ENCODE measurements around the gene DCAF12. TPM values are rescaled to one million over a fixed set of nuclear protein-coding genes. Genes with fewer than 3 reads are reported as not detected.

The DCAF12 gene
- total RNA-seq, 1 experiment from 2014 or later, result 27.0 TPM

- TF ChIP-seq ARID4B (CRISPR knock-in tag; IDR thresholded peaks at IDR 0.05; ENCODE audit: borderline replicate concordance) (no peak), ZNF121 (CRISPR knock-in tag; IDR thresholded peaks at IDR 0.05) (no peak), FOXP1 (CRISPR knock-in tag; IDR thresholded peaks at IDR 0.05; ENCODE audit: borderline replicate concordance) (no peak), ELF4 (CRISPR knock-in tag; IDR thresholded peaks at IDR 0.05; ENCODE audit: low read depth) (no peak), STAT6 (CRISPR knock-in tag; conservative IDR thresholded peaks at IDR 0.05; ENCODE audit: low read depth) (no peak), OVOL2 (CRISPR knock-in tag; IDR thresholded peaks at IDR 0.05; ENCODE audit: borderline replicate concordance) (no peak), ZNF423 (CRISPR knock-in tag; IDR thresholded peaks at IDR 0.05) (no peak), ZNF263 (CRISPR knock-in tag; IDR thresholded peaks at IDR 0.05; ENCODE audit: low read depth) (no peak), EMX1 (CRISPR knock-in tag; IDR thresholded peaks at IDR 0.05) (no peak), E2F4 (CRISPR knock-in tag; IDR thresholded peaks at IDR 0.05; ENCODE audit: borderline replicate concordance, low read depth) (no peak), CREB1 (CRISPR knock-in tag; IDR thresholded peaks at IDR 0.05) (no peak)
These were observed 12.1 kb downstream of the DCAF12 start (continued) for GRCh38 chr9:34114436-34114835.

- H3K27me3 Mint-ChIP-seq (ENCODE audit: low read depth), result no peaks in the 10 kb centered on the region
- no peaks in the 10 kb centered on the region for H3K9me3 Mint-ChIP-seq
- no peak overlapping the region for H3K27ac Mint-ChIP-seq
- no peak overlapping the region for H3K4me3 Mint-ChIP-seq
- peaks cover 50% of the 10 kb centered on the region for H3K36me3 Mint-ChIP-seq
- POLR2A ChIA-PET, result no interaction called here
- DNase-seq (ENCODE audit: low spot score) (no peak), ATAC-seq (no peak)
- CTCF ChIA-PET, result no interaction called here
- H3K4me1 Mint-ChIP-seq, result no peaks in the 10 kb centered on the region
- TF ChIP-seq EMX1 (CRISPR knock-in tag; IDR thresholded peaks at IDR 0.05) (no peak), CREB1 (CRISPR knock-in tag; IDR thresholded peaks at IDR 0.05) (no peak), E2F4 (CRISPR knock-in tag; IDR thresholded peaks at IDR 0.05; ENCODE audit: borderline replicate concordance, low read depth) (no peak), CDX4 (CRISPR knock-in tag; IDR thresholded peaks at IDR 0.05; ENCODE audit: borderline replicate concordance) (no peak), ZNF416 (CRISPR knock-in tag; IDR thresholded peaks at IDR 0.05) (no peak), ZNF219 (CRISPR knock-in tag; IDR thresholded peaks at IDR 0.05; ENCODE audit: borderline replicate concordance) (no peak), STAT6 (CRISPR knock-in tag; conservative IDR thresholded peaks at IDR 0.05; ENCODE audit: low read depth) (no peak), JUN (CRISPR knock-in tag; IDR thresholded peaks at IDR 0.05) (no peak), SP1 (CRISPR knock-in tag; conservative IDR thresholded peaks at IDR 0.05) (no peak), SOX15 (CRISPR knock-in tag; IDR thresholded peaks at IDR 0.05) (no peak), GTF2I (CRISPR knock-in tag; conservative IDR thresholded peaks at IDR 0.05) (no peak), TP53 (CRISPR knock-in tag; IDR thresholded peaks at IDR 0.05) (no peak), ZNF263 (CRISPR knock-in tag; IDR thresholded peaks at IDR 0.05; ENCODE audit: low read depth) (no peak), AFF4 (CRISPR knock-in tag; IDR thresholded peaks at IDR 0.05; ENCODE audit: borderline replicate concordance) (no peak)
These were observed 20.4 kb downstream of the DCAF12 start for GRCh38 chr9:34106110-34106509.

All from WTC11 (cell line).